Esophagus mucosa (tissue), 1 donor: ENCODE measurements around the gene LIPF. TPM values are rescaled to one million over a fixed set of nuclear protein-coding genes. Genes with fewer than 3 reads are reported as not detected.
"Not testable (repeated sequence)": the region's sequence is repeated elsewhere in the genome, so short reads cannot be mapped to it uniquely, and the experiment has no call there.

Experiments used
- ATAC-seq: fragments of 200-7000 bp; cut with Tn5 transposase; one replicate; pipeline ENCODE4 v1.9.1; 2020
- total RNA-seq: library from RNA; stranded (reverse); gene quantifications from one replicate; pipeline ENCODE4 v1.2.4, GENCODE V29; 2023
- donor health status: DM: yes; HTN: yes; CAD: no.

The LIPF gene
- total RNA-seq, 1 donor from 2014 or later: not detected

GRCh38 chr10:88680958-88681357, 16.7 kb downstream of the LIPF start:
- no peak for ATAC-seq

GRCh38 chr10:88682491-88682890, 18.2 kb downstream of the LIPF start:
- ATAC-seq: no peak

- ATAC-seq: no peak
These were observed 23.7 kb downstream of the LIPF start for GRCh38 chr10:88687853-88688467.

GRCh38 chr10:88689366-88689765, 25.1 kb downstream of the LIPF start:
- no peak for ATAC-seq

- no peak for ATAC-seq
These were observed 29.3 kb downstream of the LIPF start for GRCh38 chr10:88693392-88694020.

GRCh38 chr10:88702848-88703597, 38.8 kb downstream of the LIPF start:
- peak; percentile 43 for ATAC-seq

GRCh38 chr10:88705958-88706357, 41.7 kb downstream of the LIPF start, which contains the start of gene LIPK:
LIPK (plus strand) TSS chr10:88706249; CDS start chr10:88724544, 18,295 bp downstream.
- peak; percentile 81 for ATAC-seq

GRCh38 chr10:88707429-88708155, 43.4 kb downstream of the LIPF start:
- peak; percentile 84 for ATAC-seq

GRCh38 chr10:88709361-88709760, 45.1 kb downstream of the LIPF start:
- not testable (repeated sequence) for ATAC-seq

GRCh38 chr10:88715517-88715916, 51.3 kb downstream of the LIPF start:
- no peak for ATAC-seq

GRCh38 chr10:88721392-88721791, 57.1 kb downstream of the LIPF start:
- no peak for ATAC-seq

- ATAC-seq: no peak
These were observed 61.6 kb downstream of the LIPF start for GRCh38 chr10:88725798-88726197.

GRCh38 chr10:88728107-88728763, 64.0 kb downstream of the LIPF start:
- peak; percentile 44 for ATAC-seq

Other genes starting within 250 kb of the LIPF start
- 10.0 TPM for gene RNLS, start 81.1 kb upstream of the LIPF start, total RNA-seq
- 0.12 TPM for gene LIPJ, start 77.7 kb upstream of the LIPF start, total RNA-seq
- gene LIPK, start 41.8 kb downstream of the LIPF start, total RNA-seq: 3.3 TPM
- gene LIPN, start 95.6 kb downstream of the LIPF start, total RNA-seq: 1.4 TPM
- gene LIPM, start 138.3 kb downstream of the LIPF start, total RNA-seq: not detected
- gene ANKRD22, start 187.4 kb downstream of the LIPF start, total RNA-seq: 32.9 TPM
- gene STAMBPL1, start 215.8 kb downstream of the LIPF start, total RNA-seq: 2.5 TPM